Upper lobe of right lung (tissue), 1 donor: Measurements from ENCODE around the gene PTCH1. TPM values are rescaled to one million over a fixed set of nuclear protein-coding genes. Genes with fewer than 3 reads are reported as not detected.
A peak's percentile ranks its signal among the peaks of the same experiment; 100 is the strongest.

Experiments
- ATAC-seq: fragments of 200-7000 bp; cut with Tn5 transposase; one replicate; pipeline ENCODE4 v1.9.1; 2020; ENCODE audit warnings: mild to moderate bottlenecking, moderate library complexity
- DNase-seq: peaks from one replicate; pipeline ENCODE4 v3.0.0-alpha.2; 2020
- H3K27ac ChIP-seq: fragments of 200-600 bp; one replicate; pipeline ENCODE4 v1.8.0; 2022
- H3K27me3 ChIP-seq: fragments of 200-600 bp; one replicate; pipeline ENCODE4 v1.8.0; 2022; ENCODE audit warnings: mild to moderate bottlenecking
- H3K36me3 ChIP-seq: fragments of 200-600 bp; one replicate; pipeline ENCODE4 v1.8.0; 2022
- H3K4me1 ChIP-seq: fragments of 200-600 bp; one replicate; pipeline ENCODE4 v1.8.0; 2022
- H3K4me3 ChIP-seq: fragments of 200-600 bp; one replicate; pipeline ENCODE4 v1.8.0; 2022; ENCODE audit warnings: mild to moderate bottlenecking
- H3K9me3 ChIP-seq: fragments of 200-600 bp; one replicate; pipeline ENCODE4 v1.8.0; 2022
- CTCF ChIP-seq: fragments of 200-600 bp; IDR thresholded peaks from one replicate; pipeline ENCODE4 v1.8.0; 2022; ENCODE audit warnings: antibody characterized with exemption
- intact Hi-C: fragments of 100-400 bp; cut with DNase I; formaldehyde crosslinking; loops from one replicate; pipeline ENCODE4 v1.11.0; 2022
- total RNA-seq: library from RNA; stranded (reverse); fragmentation: NEBNext Ultra II Directional; extraction: Animal tissue kit (Norgen Biotek cat#: 25700); gene quantifications from one replicate; pipeline ENCODE4 v1.2.1, GENCODE V29; 2021
- donor health status: DM: no; HTN: yes; CAD: no; lungs with severe emphysema.

The PTCH1 gene
- total RNA-seq, 1 donor from 2014 or later: 25.9 TPM

GRCh38 chr9:95465115-95465514 is 51.7 kb downstream of the PTCH1 start:
- no peak for ATAC-seq
- Histone ChIP-seq H3K36me3 (peaks cover 65% of the 10 kb centered on the region), H3K4me1 (peaks cover 22% of the 10 kb centered on the region), H3K27me3 (no peaks in the 10 kb centered on the region), H3K27ac (no peak overlapping the region), H3K4me3 (no peak overlapping the region), H3K9me3 (no peaks in the 10 kb centered on the region)
- TF ChIP-seq CTCF: no peak
- DNase-seq: no peak
- intact Hi-C loops: no loop called here

DNA sequence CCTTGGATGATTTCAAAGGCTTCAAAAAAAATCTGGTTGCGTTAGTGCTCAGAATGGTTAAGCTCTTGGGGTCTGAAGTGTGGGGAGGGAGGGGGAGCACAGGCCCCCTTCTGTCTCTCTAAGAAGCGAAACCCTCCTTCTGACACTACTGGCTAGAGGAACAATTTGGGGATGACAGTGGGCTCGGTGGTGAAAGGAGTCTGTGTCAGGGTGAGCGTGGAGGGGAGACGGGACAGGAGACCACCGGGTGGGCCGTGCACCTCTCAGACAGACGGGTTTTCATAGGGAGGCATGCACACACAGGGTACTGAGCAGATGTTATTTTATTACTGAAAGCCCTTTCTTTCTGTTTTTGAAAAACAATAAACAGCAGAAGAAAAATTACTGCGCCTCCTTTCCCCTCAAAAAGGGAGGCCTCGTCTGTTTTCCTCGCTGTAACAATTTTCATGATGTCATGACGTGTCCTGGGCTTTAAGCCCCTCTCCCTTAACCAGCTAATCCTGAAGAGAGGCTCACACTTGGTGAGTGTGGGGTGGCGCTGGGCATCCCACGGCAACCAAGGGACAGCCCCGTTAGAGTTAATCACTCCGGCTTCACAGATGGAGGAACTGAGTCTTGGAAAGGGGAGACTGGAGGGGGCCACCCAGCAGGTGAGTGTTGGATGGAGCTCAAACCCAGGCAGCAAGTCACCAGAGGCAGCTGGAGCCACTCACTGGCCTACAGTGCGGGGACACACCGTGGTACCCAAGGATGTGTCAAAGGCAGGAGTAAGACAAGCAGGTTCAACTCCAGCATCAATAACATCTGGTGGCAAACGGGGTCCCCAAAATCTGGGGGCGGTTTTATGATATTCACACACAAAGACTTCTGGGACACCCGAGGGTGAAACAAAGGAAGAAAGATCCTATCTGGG is 53.4 kb downstream of the PTCH1 start:
- H3K27me3 ChIP-seq: no peaks in the 10 kb centered on the region
- H3K4me3 ChIP-seq: peak overlapping the region; percentile 28
- H3K9me3 ChIP-seq: no peaks in the 10 kb centered on the region
- peaks cover 17% of the 10 kb centered on the region for H3K4me1 ChIP-seq
- no peak for ATAC-seq
- no peak for TF ChIP-seq CTCF
- intact Hi-C loops: no loop called here
- DNase-seq: no peak
- H3K36me3 ChIP-seq: peaks cover 65% of the 10 kb centered on the region
- H3K27ac ChIP-seq: peak overlapping the region; percentile 36

DNA sequence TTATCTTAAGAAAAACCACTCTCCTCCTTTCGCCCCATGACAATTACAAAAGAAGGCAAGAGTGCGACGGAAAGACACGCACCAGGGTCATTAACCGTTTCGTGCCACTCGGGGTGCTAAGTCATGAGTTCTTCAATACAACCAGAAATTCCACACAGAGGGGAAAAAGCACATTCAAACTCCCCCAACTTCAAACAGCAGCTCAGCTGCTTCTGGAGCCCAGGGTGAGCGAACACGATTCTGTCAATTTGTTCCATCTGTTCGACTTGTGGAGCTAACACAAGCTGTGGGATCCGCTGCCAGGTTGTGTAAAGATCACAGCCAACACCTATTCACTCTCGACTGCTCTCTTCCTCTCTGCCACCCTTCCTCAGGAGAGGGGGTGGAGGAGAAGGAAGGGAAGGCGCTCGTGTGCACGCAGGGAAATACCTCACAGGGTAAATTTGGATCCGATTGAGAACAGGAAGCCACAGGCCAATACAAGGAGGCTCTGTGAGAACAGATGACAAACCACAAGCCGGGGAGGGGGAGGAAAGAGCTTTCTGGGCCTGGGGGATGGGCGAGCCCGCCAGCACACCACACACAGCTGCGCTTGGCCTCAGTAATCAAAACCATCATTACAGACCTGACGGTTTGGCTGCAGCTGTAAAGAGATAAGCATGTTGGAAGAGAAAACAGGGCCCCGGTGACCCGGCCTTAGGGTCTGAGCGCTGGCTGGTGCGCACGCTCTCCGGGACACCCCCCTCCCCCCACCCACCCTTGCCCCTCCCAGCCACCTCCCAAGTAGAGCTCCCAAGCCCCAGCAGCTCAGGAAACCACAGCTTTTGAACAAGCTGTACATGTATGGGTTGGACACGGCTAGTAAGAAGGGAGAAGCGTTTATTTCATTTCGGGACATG is 54.3 kb downstream of the PTCH1 start:
- no peaks in the 10 kb centered on the region for H3K9me3 ChIP-seq
- DNase-seq (no peak), ATAC-seq (peak; percentile 86)
- H3K36me3 ChIP-seq: peaks cover 64% of the 10 kb centered on the region
- peaks cover 17% of the 10 kb centered on the region for H3K4me1 ChIP-seq
- peak overlapping the region; percentile 28 for H3K4me3 ChIP-seq
- no peaks in the 10 kb centered on the region for H3K27me3 ChIP-seq
- H3K27ac ChIP-seq: peak overlapping the region; percentile 36
- TF ChIP-seq CTCF: no peak
- intact Hi-C loops: no loop called here

DNA sequence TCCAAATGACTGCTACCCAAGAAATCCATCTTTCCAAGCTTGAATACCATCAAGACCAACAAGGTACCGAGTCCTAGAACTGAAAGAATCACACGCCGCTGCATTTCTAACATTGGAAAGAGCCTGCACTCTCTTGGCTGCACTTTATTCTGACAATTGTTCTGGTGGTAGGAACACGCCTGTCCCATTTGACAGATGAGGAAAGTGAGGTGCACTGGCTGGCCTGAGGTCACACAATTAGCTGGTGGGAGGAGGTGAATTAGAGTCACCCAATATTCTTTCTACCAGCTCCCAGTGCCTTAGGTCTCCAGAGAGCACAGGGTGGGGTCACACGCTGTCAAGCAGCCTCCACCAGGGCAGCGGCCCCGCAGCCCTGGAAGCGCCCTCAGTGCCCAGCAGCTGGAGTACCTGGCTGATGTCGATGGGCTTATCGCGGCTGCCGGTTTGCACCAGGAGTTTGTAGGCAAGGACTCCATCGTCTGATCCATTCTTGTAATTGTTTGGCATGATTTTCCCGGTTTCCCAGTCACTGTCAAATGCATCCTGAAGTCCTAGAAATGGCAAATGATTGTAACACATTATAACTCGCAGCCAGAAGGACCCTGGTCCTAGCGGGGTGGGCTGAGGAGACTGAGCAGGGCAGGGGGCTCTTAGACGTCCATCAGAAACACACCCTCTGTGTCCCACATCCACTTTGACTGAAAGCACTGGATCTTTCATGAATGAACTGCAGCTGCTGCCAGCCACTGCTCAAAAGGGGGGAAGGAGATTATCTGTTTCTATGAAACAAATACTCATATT is 55.1 kb downstream of the PTCH1 start:
- H3K36me3 ChIP-seq: peaks cover 65% of the 10 kb centered on the region
- peaks cover 17% of the 10 kb centered on the region for H3K4me1 ChIP-seq
- no peak for TF ChIP-seq CTCF
- intact Hi-C loops: no loop called here
- H3K27me3 ChIP-seq: no peaks in the 10 kb centered on the region
- H3K27ac ChIP-seq: no peak overlapping the region
- DNase-seq: no peak
- H3K9me3 ChIP-seq: no peaks in the 10 kb centered on the region
- no peak for ATAC-seq
- no peak overlapping the region for H3K4me3 ChIP-seq

DNA sequence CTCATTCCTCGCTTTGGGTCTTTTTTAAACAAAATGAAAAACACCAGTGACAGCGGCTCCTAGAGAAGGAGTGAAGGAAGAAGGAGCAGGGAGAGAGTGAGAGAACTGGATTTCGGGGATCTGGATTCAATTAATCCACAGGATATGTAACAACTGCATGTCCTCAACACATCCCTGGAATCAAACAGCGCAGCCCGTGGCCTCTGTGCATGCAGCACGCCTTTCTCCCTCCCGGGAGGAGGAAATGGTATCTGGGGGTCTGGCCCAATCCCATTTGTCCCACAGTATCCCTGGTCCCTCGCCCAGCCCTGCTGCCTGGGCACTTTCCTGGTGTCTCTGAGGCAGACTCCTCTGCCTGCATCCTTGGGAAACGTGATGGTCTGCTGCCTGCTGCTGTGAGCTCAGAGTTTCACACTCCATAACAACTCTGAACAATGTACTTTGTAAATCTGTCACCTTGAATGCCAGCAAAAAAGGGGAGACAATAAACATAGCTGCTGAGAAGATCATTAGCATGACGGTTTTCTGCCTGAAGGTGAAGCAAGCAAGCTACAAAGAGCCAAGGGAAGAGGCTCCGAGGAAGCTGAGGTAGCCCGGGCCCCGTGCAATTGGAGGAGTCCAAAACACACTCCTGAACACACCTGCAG is 56.1 kb downstream of the PTCH1 start:
- DNase-seq: no peak
- H3K36me3 ChIP-seq: peaks cover 66% of the 10 kb centered on the region
- intact Hi-C loops: no loop called here
- no peak for ATAC-seq
- H3K4me1 ChIP-seq: peaks cover 17% of the 10 kb centered on the region
- H3K9me3 ChIP-seq: no peaks in the 10 kb centered on the region
- no peak overlapping the region for H3K27ac ChIP-seq
- TF ChIP-seq CTCF: no peak
- no peak overlapping the region for H3K4me3 ChIP-seq
- H3K27me3 ChIP-seq: no peaks in the 10 kb centered on the region
